Activated naive CD8-positive, alpha-beta T cell treated with anti-CD3 and anti-CD28 coated beads, Interleukin-2, amount 50 U/mL, for 24 hours (primary cell): ENCODE measurements around the gene MTMR4.
"Not testable (repeated sequence)": the region's sequence is repeated elsewhere in the genome, so short reads cannot be mapped to it uniquely, and the experiment has no call there.

Experiments
- ATAC-seq: fragments of 150-1000 bp; cut with Tn5 transposase; one replicate; pipeline ENCODE4 v1.10.0; 2021
- DNase-seq: peaks from one replicate; pipeline ENCODE4 v3.0.0; 2021
- H3K27ac Mint-ChIP-seq: one replicate; pipeline ENCODE4 v1.8.0; 2021; ENCODE audit warnings: mild to moderate bottlenecking, mixed read lengths
- H3K27me3 Mint-ChIP-seq: one replicate; pipeline ENCODE4 v1.8.0; 2021; ENCODE audit warnings: mixed read lengths
- H3K36me3 Mint-ChIP-seq: one replicate; pipeline ENCODE4 v1.8.0; 2021; ENCODE audit warnings: low read depth, mixed read lengths
- H3K4me1 Mint-ChIP-seq: one replicate; pipeline ENCODE4 v1.8.0; 2021; ENCODE audit warnings: mixed read lengths
- H3K4me3 Mint-ChIP-seq: one replicate; pipeline ENCODE4 v1.8.0; 2021; ENCODE audit warnings: mild to moderate bottlenecking, moderate library complexity, mixed read lengths
- H3K9me3 Mint-ChIP-seq: one replicate; pipeline ENCODE4 v1.8.0; 2021; ENCODE audit warnings: mixed read lengths

Gene MTMR4

GRCh38 chr17:58491510-58492045 is 22.9 kb downstream of the MTMR4 start:
- ATAC-seq (no peak), DNase-seq (no peak)
- Mint-ChIP-seq H3K27me3 (no peaks in the 10 kb centered on the region), H3K36me3 (peaks cover 77% of the 10 kb centered on the region), H3K27ac (no peak overlapping the region), H3K9me3 (no peaks in the 10 kb centered on the region), H3K4me1 (peaks cover 29% of the 10 kb centered on the region), H3K4me3 (no peak overlapping the region)

GRCh38 chr17:58488428-58488890 is 26.0 kb downstream of the MTMR4 start:
- Mint-ChIP-seq H3K4me1 (peaks cover 27% of the 10 kb centered on the region), H3K27me3 (no peaks in the 10 kb centered on the region), H3K36me3 (peaks cover 52% of the 10 kb centered on the region), H3K4me3 (peak overlapping the region; percentile 38), H3K27ac (peak overlapping the region; percentile 42), H3K9me3 (no peaks in the 10 kb centered on the region)
- DNase-seq = no peak
- ATAC-seq = no peak

DNA sequence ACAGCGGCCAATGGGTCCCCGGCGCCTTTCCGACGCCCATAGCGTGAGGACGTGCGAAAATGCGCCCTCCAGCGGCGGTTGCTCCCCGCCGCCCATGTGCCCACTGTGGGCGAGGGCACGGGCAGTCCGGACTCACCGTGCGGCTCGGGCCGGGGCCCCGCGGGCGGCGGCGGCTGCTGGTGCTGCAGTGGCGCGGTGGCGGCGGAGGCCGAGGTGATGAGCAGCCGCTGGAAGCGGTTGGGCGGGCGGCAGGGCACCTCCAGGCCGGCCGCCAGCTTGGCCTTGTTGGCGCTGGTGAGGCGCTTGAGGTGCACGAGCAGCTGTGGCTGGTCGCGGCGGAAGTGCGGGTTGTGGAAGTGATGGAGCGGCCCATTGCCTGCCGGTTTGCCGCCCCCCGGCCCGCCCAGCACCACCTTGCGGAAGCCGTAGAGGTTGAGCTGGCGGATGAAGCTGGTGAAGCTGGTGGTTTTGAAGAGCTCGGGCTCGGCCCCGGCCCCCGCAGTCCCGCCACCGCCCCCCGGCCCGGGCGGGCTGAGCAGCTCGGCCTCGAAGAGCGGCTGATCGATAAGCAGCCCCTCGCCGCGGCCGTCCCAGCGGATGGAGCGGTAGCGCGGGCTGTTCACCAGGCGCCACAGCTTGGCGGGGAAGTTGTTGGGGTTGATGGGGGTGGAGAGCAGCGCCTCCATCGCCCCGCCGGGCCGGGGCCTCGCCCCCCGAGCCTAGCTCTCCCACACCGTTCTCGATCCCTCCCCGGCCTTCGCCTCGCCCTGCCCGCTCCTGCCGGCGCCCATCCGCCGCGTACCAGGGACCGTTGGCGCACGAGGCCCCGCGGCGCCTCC is 26.6 kb downstream of the MTMR4 start, which contains the start of gene HSF5:
HSF5 (minus strand) TSS at position 820 of the 839 bp plus-strand sequence; CDS start at position 686, 134 bp downstream.
- no peaks in the 10 kb centered on the region for H3K9me3 Mint-ChIP-seq
- H3K27me3 Mint-ChIP-seq = no peaks in the 10 kb centered on the region
- peaks cover 20% of the 10 kb centered on the region for H3K4me1 Mint-ChIP-seq
- peak within 1 kb of the TSS; percentile 62 for H3K4me3 Mint-ChIP-seq
- peak; percentile 77 for ATAC-seq
- peaks cover 45% of the 10 kb centered on the region for H3K36me3 Mint-ChIP-seq
- peak; percentile 78 for DNase-seq
- H3K27ac Mint-ChIP-seq = peak within 1 kb of the TSS; percentile 42

DNA sequence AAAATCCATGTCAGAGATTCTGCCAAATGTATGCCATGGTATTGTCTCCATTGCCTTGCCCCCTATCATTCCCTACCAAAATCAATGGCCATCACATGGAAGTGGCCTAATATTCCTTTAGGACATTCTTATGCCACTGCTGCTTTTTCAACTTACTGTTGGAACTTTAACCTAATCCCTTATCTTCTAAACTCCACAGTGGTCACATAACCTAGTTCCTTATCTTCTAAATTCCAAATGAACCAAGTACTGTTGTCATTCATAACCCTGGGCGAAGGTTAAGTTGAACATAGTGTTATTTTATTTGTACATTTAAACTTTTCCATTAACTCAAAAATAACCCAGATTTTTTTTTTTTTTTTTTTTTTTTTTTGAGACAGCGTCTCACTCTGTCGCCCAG is 29.8 kb downstream of the MTMR4 start:
- H3K9me3 Mint-ChIP-seq = no peaks in the 10 kb centered on the region
- ATAC-seq = no peak
- no peaks in the 10 kb centered on the region for H3K27me3 Mint-ChIP-seq
- peaks cover 21% of the 10 kb centered on the region for H3K36me3 Mint-ChIP-seq
- no peak overlapping the region for H3K27ac Mint-ChIP-seq
- no peak overlapping the region for H3K4me3 Mint-ChIP-seq
- DNase-seq = no peak
- H3K4me1 Mint-ChIP-seq = peaks cover 11% of the 10 kb centered on the region

- not testable (repeated sequence) for H3K36me3 Mint-ChIP-seq, H3K27me3 Mint-ChIP-seq, ATAC-seq, H3K9me3 Mint-ChIP-seq, DNase-seq, H3K27ac Mint-ChIP-seq, H3K4me3 Mint-ChIP-seq, H3K4me1 Mint-ChIP-seq
Measured at GRCh38 chr17:58481798-58482197, 32.6 kb downstream of the MTMR4 start.

GRCh38 chr17:58480090-58480489 is 34.3 kb downstream of the MTMR4 start:
- H3K27ac Mint-ChIP-seq = no peak overlapping the region
- H3K36me3 Mint-ChIP-seq = peaks cover 9% of the 10 kb centered on the region
- no peak for DNase-seq
- no peak for ATAC-seq
- no peaks in the 10 kb centered on the region for H3K9me3 Mint-ChIP-seq
- H3K27me3 Mint-ChIP-seq = no peaks in the 10 kb centered on the region
- H3K4me3 Mint-ChIP-seq = no peak overlapping the region
- H3K4me1 Mint-ChIP-seq = no peaks in the 10 kb centered on the region

DNA sequence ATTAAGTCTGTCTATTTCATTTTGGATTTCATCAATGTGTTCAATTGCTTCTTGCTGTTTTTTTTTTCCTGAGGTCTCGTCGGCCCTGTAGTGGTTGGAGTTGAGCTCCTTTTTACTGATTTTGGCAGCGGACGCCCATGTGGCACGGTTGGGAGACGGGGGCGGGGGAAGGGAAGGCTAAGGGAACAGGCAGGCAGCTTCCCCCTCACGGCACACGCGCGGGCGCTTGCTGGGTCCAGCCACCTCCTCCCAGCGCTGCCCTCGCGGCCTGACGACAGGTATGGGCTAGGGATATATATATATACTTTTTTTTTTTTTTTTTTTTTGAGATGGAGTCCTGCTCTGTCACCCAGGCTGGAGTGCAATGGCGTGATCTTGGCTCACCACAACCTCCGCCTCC is 37.6 kb downstream of the MTMR4 start:
- Mint-ChIP-seq H3K4me1 (peaks cover 8% of the 10 kb centered on the region), H3K4me3 (no peak overlapping the region), H3K9me3 (no peaks in the 10 kb centered on the region), H3K36me3 (peaks cover 9% of the 10 kb centered on the region), H3K27me3 (no peaks in the 10 kb centered on the region), H3K27ac (no peak overlapping the region)
- no peak for DNase-seq
- no peak for ATAC-seq

DNA sequence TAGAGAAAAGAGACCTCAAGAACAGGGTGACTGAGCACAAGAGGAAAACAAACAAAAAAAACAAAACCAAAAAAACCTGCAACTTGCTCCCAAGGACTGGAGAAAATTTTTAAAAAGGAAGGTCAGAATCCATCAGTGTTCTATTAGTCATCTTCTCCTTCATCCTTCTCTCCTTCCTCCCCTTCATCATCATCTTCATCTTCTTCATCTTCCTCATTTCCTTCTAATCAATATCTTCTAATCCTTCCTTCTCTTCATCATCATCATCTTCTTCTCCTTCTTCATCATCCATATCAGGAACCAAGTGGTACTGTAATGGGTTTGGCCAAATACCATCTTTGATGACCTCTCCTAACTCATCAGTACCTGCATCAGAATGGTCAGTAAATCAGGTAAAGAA is 38.5 kb downstream of the MTMR4 start:
- Mint-ChIP-seq H3K4me1 (peaks cover 8% of the 10 kb centered on the region), H3K9me3 (no peaks in the 10 kb centered on the region)

GRCh38 chr17:58470356-58470755 is 44.1 kb downstream of the MTMR4 start:
- Mint-ChIP-seq H3K4me3 (no peak overlapping the region), H3K27me3 (no peaks in the 10 kb centered on the region), H3K4me1 (peaks cover 8% of the 10 kb centered on the region), H3K9me3 (no peaks in the 10 kb centered on the region), H3K27ac (no peak overlapping the region), H3K36me3 (no peaks in the 10 kb centered on the region)
- ATAC-seq (no peak), DNase-seq (no peak)

More for the DNA sequence above, 38.5 kb downstream of the MTMR4 start:
- DNase-seq (no peak), ATAC-seq (no peak)
- Mint-ChIP-seq H3K4me3 (no peak overlapping the region), H3K36me3 (peaks cover 9% of the 10 kb centered on the region), H3K27me3 (no peaks in the 10 kb centered on the region), H3K27ac (no peak overlapping the region)

DNA sequence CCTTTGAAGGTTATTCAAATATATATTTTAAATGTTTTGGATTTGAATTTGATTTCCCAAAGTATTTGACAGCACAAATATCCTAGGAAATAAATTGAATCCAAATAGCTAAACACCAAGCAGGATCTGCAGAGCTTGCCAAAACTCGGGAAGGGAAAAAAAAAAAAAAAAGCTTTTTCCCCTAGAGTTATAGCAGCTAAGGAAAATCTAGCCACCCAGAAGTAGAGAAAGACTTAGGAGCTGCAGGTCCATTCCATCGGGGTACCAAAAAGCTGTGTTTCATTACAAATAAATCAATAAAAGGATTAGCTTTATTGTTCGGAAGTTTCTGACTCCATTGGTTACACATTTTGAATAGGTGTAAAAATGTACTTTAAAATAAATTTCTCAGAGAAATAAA is 45.5 kb downstream of the MTMR4 start:
- ATAC-seq (no peak), DNase-seq (no peak)
- H3K36me3 Mint-ChIP-seq = no peaks in the 10 kb centered on the region
- H3K27me3 Mint-ChIP-seq = no peaks in the 10 kb centered on the region
- no peak overlapping the region for H3K27ac Mint-ChIP-seq
- H3K9me3 Mint-ChIP-seq = no peaks in the 10 kb centered on the region
- H3K4me1 Mint-ChIP-seq = peaks cover 8% of the 10 kb centered on the region
- H3K4me3 Mint-ChIP-seq = no peak overlapping the region

DNA sequence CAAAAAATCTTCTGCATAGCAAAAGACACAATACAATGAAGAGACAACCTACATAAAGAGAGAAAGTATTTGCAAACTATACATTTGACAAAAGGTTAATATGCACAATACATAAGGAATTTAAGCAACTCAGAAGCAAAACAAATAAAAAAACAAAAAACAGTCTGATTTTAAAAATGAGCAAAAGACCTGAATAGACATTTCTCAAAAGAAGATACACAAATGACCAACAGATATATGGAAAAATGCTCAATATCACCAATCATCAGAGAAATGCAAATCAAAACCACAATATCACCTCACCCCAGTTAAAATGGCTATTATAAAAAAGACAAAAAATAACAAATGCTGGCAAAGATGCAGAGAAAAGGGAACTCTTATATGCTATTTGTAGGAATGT is 58.9 kb downstream of the MTMR4 start:
- Mint-ChIP-seq H3K4me3 (no peak overlapping the region), H3K9me3 (no peaks in the 10 kb centered on the region), H3K27me3 (no peaks in the 10 kb centered on the region), H3K27ac (no peak overlapping the region), H3K4me1 (no peaks in the 10 kb centered on the region), H3K36me3 (peaks cover 8% of the 10 kb centered on the region)
- no peak for ATAC-seq
- no peak for DNase-seq

- ATAC-seq (no peak), DNase-seq (no peak)
- no peaks in the 10 kb centered on the region for H3K27me3 Mint-ChIP-seq
- H3K36me3 Mint-ChIP-seq = peaks cover 13% of the 10 kb centered on the region
- no peaks in the 10 kb centered on the region for H3K4me1 Mint-ChIP-seq
- H3K9me3 Mint-ChIP-seq = no peaks in the 10 kb centered on the region
- H3K27ac Mint-ChIP-seq = no peak overlapping the region
- H3K4me3 Mint-ChIP-seq = no peak overlapping the region
Measured at GRCh38 chr17:58452738-58453137, 61.7 kb downstream of the MTMR4 start.

GRCh38 chr17:58447039-58447975 is 67.1 kb downstream of the MTMR4 start:
- ATAC-seq (peak; percentile 95), DNase-seq (peak; percentile 69)
- Mint-ChIP-seq H3K4me3 (no peak overlapping the region), H3K27me3 (no peaks in the 10 kb centered on the region), H3K9me3 (no peaks in the 10 kb centered on the region), H3K36me3 (peaks cover 10% of the 10 kb centered on the region), H3K27ac (no peak overlapping the region), H3K4me1 (no peaks in the 10 kb centered on the region)

DNA sequence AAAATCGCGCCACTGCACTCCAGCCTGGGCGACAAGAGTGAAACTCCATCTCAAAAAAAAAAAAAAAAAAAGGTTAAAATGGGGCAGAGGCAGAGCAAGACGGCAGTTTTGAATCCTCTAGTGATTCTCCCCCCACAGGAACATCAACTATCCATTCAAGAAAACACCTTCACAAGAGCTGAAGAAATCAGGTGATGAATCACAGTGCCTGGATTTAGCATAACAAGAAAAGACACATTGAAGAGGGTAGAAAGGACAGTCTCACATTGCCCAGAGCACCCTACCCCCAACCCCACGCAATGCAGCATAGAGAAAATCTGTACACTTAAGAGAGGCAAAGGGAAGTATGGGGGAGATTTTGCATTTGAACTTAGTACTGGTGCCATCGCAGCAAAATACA is 68.4 kb downstream of the MTMR4 start:
- no peak for ATAC-seq
- H3K36me3 Mint-ChIP-seq = peaks cover 10% of the 10 kb centered on the region
- H3K4me3 Mint-ChIP-seq = no peak overlapping the region
- no peaks in the 10 kb centered on the region for H3K27me3 Mint-ChIP-seq
- no peak overlapping the region for H3K27ac Mint-ChIP-seq
- DNase-seq = no peak
- H3K9me3 Mint-ChIP-seq = no peaks in the 10 kb centered on the region
- H3K4me1 Mint-ChIP-seq = no peaks in the 10 kb centered on the region
